HG03175 (cell line): Measurements from ENCODE around the gene BRMS1.

ENCODE experiments used
- ATAC-seq: cut with Tn5 transposase; IDR thresholded peaks from one replicate; pipeline ENCODE4 v1.9.1; 2021; ENCODE audit warnings: mild to moderate bottlenecking, moderate library complexity; ENCODE audit not compliant: unreplicated experiment

Gene BRMS1

GRCh38 chr11:66288671-66289547 is 56.0 kb downstream of the BRMS1 start, which contains the start of gene YIF1A:
TSS of gene YIF1A (minus strand) at chr11:66289143. CDS start at chr11:66288985, 158 bp downstream.
- ATAC-seq: peak; percentile 91

- no peak for ATAC-seq
Measured at GRCh38 chr11:66287889-66288670, 56.8 kb downstream of the BRMS1 start.
